ENCODE data around the gene BAIAP2L1. TPM values are rescaled to one million over a fixed set of nuclear protein-coding genes. Genes with fewer than 3 reads are reported as not detected.

The BAIAP2L1 gene
- total and polyA plus RNA-seq, 2 donors (not counting 3 experiments of a cell fraction or from before 2014, with no cell fraction given): 0.32 to 1.1 TPM

DNA sequence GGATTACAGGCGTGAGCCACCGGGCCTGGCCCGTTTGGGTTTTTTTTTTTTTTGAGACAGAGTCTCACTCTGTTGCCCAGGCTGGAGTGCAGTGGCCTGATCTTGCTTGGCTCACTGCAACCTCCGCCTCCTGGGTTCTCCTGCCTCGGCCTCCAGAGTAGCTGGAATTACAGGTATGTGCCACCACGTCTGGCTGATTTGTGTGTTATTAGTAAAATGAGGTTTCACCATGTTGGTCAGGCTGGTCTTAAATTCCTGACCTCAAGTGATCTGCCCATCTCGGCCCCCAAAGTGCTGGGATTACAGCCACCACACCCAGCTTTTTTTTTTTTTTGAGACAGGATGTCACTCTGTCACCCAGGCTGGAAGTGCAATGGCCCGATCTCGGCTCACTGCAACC lies 5.9 kb upstream of the BAIAP2L1 start:
- TF ChIP-seq POLR2A (IDR thresholded peaks at IDR 0.05; ENCODE audit: low read depth, low read length) (no peak), EZH2 (IDR thresholded peaks at IDR 0.05; ENCODE audit: borderline replicate concordance, low read depth, low read length, severe bottlenecking) (no peak), FOS (IDR thresholded peaks at IDR 0.05; ENCODE audit: borderline replicate concordance, insufficient read depth, low read length) (no peak), POLR2AphosphoS5 (IDR thresholded peaks at IDR 0.05; ENCODE audit: insufficient read depth, low read depth, low read length) (no peak), JUN (IDR thresholded peaks at IDR 0.05; ENCODE audit: borderline replicate concordance, insufficient read depth, insufficient read length, low read depth) (no peak), GATA2 (IDR thresholded peaks at IDR 0.05; ENCODE audit: insufficient read depth, insufficient read length, low read depth, low read length) (no peak), MYC (IDR thresholded peaks at IDR 0.05; ENCODE audit: low read depth, low read length) (no peak)
- TF ChIP-seq, protein P1, sequence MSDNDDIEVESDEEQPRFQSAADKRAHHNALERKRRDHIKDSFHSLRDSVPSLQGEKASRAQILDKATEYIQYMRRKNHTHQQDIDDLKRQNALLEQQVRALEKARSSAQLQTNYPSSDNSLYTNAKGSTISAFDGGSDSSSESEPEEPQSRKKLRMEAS (IDR thresholded peaks at IDR 0.05; ENCODE audit: insufficient read depth, insufficient read length): no peak
- TF ChIP-seq, protein P2, sequence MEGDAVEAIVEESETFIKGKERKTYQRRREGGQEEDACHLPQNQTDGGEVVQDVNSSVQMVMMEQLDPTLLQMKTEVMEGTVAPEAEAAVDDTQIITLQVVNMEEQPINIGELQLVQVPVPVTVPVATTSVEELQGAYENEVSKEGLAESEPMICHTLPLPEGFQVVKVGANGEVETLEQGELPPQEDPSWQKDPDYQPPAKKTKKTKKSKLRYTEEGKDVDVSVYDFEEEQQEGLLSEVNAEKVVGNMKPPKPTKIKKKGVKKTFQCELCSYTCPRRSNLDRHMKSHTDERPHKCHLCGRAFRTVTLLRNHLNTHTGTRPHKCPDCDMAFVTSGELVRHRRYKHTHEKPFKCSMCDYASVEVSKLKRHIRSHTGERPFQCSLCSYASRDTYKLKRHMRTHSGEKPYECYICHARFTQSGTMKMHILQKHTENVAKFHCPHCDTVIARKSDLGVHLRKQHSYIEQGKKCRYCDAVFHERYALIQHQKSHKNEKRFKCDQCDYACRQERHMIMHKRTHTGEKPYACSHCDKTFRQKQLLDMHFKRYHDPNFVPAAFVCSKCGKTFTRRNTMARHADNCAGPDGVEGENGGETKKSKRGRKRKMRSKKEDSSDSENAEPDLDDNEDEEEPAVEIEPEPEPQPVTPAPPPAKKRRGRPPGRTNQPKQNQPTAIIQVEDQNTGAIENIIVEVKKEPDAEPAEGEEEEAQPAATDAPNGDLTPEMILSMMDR (IDR thresholded peaks at IDR 0.05; ENCODE audit: extremely low read depth in 1 of 2, insufficient read depth in 1 of 2, low read depth in 1 of 2, low read length in 2 of 2): no peak
- Histone ChIP-seq H3K9me3 (replicated peaks; ENCODE audit: control insufficient read depth, insufficient read depth, low read length) (no peaks in the 10 kb centered on the region), H3K4me2 (ENCODE audit: insufficient read depth, low read length) (no peak overlapping the region), H3K4me1 (ENCODE audit: control insufficient read depth, extremely low read depth, insufficient read depth, low read length) (no peaks in the 10 kb centered on the region), H2AFZ (ENCODE audit: low read depth, low read length) (no peak overlapping the region), H3K36me3 (ENCODE audit: control insufficient read depth in 2 of 2, extremely low read depth in 1 of 2, insufficient read depth in 2 of 2, low read length in 2 of 2) (no peaks in the 10 kb centered on the region), H3K4me3 (replicated peaks in 1 of 3; ENCODE audit: insufficient read depth in 1 of 3, low read depth in 1 of 3, low read length in 3 of 3) (no peak overlapping the region), H3K9me1 (replicated peaks; ENCODE audit: control insufficient read depth, extremely low read depth, insufficient read depth, low read length) (no peaks in the 10 kb centered on the region), H3K9ac (replicated peaks; ENCODE audit: extremely low read depth, insufficient read depth, low read length) (no peak overlapping the region), H4K20me1 (replicated peaks; ENCODE audit: control insufficient read depth, extremely low read depth, insufficient read depth, low read length) (no peaks in the 10 kb centered on the region), H3K27me3 (ENCODE audit: control insufficient read depth in 2 of 2, insufficient read depth in 2 of 2, low read length in 2 of 2) (peaks cover 0 to 2% of the 10 kb centered on the region in 2 experiments), H3K27ac (ENCODE audit: insufficient read depth, low read depth, low read length) (no peak overlapping the region), H3K79me2 (ENCODE audit: control insufficient read depth, insufficient read depth, low read length) (no peaks in the 10 kb centered on the region)
- CTCF ChIA-PET: interaction anchor here (1.0 to 1.3 kb wide), 3 partner anchors 10 to 21 kb away, joined by 3 read pairs; no protein-coding TSS in a partner anchor
- intact Hi-C loops (cut with micrococcal nuclease): no loop called here
- FAIRE-seq (no peak), DNase-seq (ENCODE audit: low read depth, low spot score) (no peak)
- no TSS peak for BruUV-seq (replicated peaks)
- dilution Hi-C loops (cut with MboI; ENCODE audit: extremely low pct_ligation_motif_present, low sequenced_read_pairs): no loop called here
- POLR2A ChIA-PET: interaction anchor here (0.6 kb wide), 1 partner anchor 21 kb away, joined by 3 read pairs; no protein-coding TSS in a partner anchor

Measured in endothelial cell of umbilical vein (primary cell).